ENCODE data around the gene ANKRD35. TPM values are rescaled to one million over a fixed set of nuclear protein-coding genes. Genes with fewer than 3 reads are reported as not detected.
"Not testable (repeated sequence)": the region's sequence is repeated elsewhere in the genome, so short reads cannot be mapped to it uniquely, and the experiment has no call there.

ANKRD35 gene
- total RNA-seq, 1 donor from 2014 or later, result 1.5 TPM

- Histone ChIP-seq H3K27me3 (ENCODE audit: low read depth) (no peaks in the 10 kb centered on the region), H3K4me1 (peaks cover 11% of the 10 kb centered on the region), H3K27ac (peak within 1 kb of the TSS; percentile 96), H3K9me3 (no peaks in the 10 kb centered on the region), H3K36me3 (peaks cover 31% of the 10 kb centered on the region), H3K4me3 (peak within 1 kb of the TSS; percentile 83)
- intact Hi-C loops (cut with DNase I), result no loop called here
- no peak for TF ChIP-seq CTCF (IDR thresholded peaks at IDR 0.05)
- peak; percentile 94 for DNase-seq
- peak; percentile 97 for ATAC-seq
Observed at GRCh38 chr1:145823565-145824498, 61.8 kb downstream of the ANKRD35 start, which contains the start of the genes POLR3C and RNF115. Gene POLR3C (plus strand): TSS chr1:145824200. CDS start chr1:145825777, 1,577 bp downstream. Gene RNF115 (minus strand): TSS chr1:145824095. CDS start chr1:145823873, 222 bp downstream.

- intact Hi-C loops (cut with DNase I); H3K27ac ChIP-seq; H3K9me3 ChIP-seq; H3K27me3 ChIP-seq (ENCODE audit: low read depth); DNase-seq; H3K4me3 ChIP-seq: not testable (repeated sequence)
- ATAC-seq, result peak in 1 of 2 donors; percentile 4
- Histone ChIP-seq H3K4me1 (peaks cover 11% of the 10 kb centered on the region), H3K36me3 (peaks cover 22% of the 10 kb centered on the region)
Observed at GRCh38 chr1:145822779-145823331, 62.8 kb downstream of the ANKRD35 start.

GRCh38 chr1:145818095-145818494 lies 67.6 kb downstream of the ANKRD35 start:
- H3K36me3 ChIP-seq; H3K9me3 ChIP-seq; DNase-seq; H3K4me3 ChIP-seq; ATAC-seq; H3K27ac ChIP-seq; intact Hi-C loops (cut with DNase I); H3K27me3 ChIP-seq (ENCODE audit: low read depth); H3K4me1 ChIP-seq: not testable (repeated sequence)

Small RNA genes lying within 50 kb of the gene (microRNA-seq; reads per million reads assigned to microRNA genes)
- gene MIR6736 (ENCODE audit: borderline number of aligned reads), result not detected

Other genes with a start within 250 kb of the ANKRD35 start
- not detected for gene PDZK1, start 178.5 kb downstream of the ANKRD35 start, total RNA-seq
- gene CD160, start 166.4 kb downstream of the ANKRD35 start, total RNA-seq, result 1.1 TPM
- gene RNF115, start 61.8 kb downstream of the ANKRD35 start, total RNA-seq, result 14.2 TPM
- 26.3 TPM for gene POLR3C, start 61.7 kb downstream of the ANKRD35 start, total RNA-seq
- 2.5 TPM for gene NUDT17, start 40.2 kb downstream of the ANKRD35 start, total RNA-seq
- gene PIAS3, start 26.8 kb downstream of the ANKRD35 start, total RNA-seq, result 27.7 TPM
- gene ITGA10, start 24.2 kb upstream of the ANKRD35 start, total RNA-seq, result 7.7 TPM
- gene PEX11B, start 32.9 kb upstream of the ANKRD35 start, total RNA-seq, result 28.6 TPM
- gene RBM8A, start 41.6 kb upstream of the ANKRD35 start, total RNA-seq, result 109 TPM
- gene LIX1L, start 72.2 kb upstream of the ANKRD35 start, total RNA-seq, result 30.9 TPM
- 0.41 TPM for gene ANKRD34A, start 78.7 kb upstream of the ANKRD35 start, total RNA-seq
- gene POLR3GL, start 78.8 kb upstream of the ANKRD35 start, total RNA-seq, result 25.4 TPM
- gene TXNIP, start 110.7 kb upstream of the ANKRD35 start, total RNA-seq, result 1,554 TPM
- not detected for gene HJV, start 135.9 kb upstream of the ANKRD35 start, total RNA-seq

All from lower lobe of right lung (tissue), 2 donors.